GM12873 (cell line): ENCODE measurements around the gene TMEM181.

Source experiments
- CTCF ChIP-seq: IDR thresholded peaks from 2 replicates; pipeline ENCODE4 v1.5.1; 2012; ENCODE audit warnings: low read depth, mild to moderate bottlenecking, moderate library complexity, low read length, control low read depth; ENCODE audit not compliant: insufficient read depth; ENCODE audit errors: missing control alignments

TMEM181 gene

DNA sequence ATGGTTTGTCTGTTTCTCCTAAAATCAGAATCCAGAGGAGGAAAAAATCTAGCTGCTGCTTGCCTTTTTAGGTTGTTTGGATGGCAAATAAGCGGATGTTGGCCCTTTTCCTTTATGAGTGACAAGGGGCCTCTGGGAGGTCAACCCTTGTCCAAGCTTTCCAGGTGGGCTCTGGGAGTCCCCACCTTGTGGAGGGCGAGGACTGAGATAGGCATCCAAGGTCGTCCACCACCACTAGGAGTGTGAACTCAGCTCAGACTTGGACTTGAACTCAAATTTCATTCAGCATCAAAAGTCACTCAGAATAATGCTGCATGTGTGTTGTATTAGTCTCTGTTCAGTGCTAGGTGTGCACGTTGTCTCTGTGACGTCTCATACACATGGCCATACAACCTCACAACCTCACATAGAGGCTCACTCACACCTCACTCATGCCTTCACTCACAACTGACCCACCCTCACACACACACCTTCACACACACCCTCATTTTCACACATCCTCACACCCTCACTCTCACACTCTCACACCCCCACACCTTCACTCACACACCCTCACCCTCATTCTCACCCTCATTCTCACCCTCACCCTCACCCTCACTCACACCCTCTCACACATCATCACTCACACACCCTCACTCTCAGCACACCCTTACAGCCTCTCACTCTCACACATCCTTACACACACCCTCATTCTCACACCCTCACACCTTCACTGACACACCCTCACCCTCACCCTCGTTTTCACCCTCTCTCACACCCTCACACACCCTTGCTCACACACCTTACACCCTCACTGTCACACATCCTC lies 66.7 kb downstream of the TMEM181 start:
- TF ChIP-seq CTCF = no peak

GRCh38 chr6:158627168-158627939 lies 67.5 kb downstream of the TMEM181 start:
- no peak for TF ChIP-seq CTCF

DNA sequence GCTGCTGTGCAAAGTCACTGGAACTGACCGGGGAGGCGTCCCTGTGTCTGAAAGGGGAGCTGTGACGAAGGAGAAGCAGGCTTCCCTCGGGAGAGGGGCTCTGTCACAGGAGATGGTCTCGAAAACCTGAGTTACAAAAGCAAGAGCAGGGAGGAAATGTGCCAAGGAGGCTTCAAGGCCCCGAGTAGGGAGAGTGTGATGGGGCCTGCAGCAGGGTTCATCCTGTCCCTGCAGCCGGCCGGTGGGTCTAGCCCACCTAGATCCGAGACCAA lies 68.0 kb downstream of the TMEM181 start:
- TF ChIP-seq CTCF = no peak

DNA sequence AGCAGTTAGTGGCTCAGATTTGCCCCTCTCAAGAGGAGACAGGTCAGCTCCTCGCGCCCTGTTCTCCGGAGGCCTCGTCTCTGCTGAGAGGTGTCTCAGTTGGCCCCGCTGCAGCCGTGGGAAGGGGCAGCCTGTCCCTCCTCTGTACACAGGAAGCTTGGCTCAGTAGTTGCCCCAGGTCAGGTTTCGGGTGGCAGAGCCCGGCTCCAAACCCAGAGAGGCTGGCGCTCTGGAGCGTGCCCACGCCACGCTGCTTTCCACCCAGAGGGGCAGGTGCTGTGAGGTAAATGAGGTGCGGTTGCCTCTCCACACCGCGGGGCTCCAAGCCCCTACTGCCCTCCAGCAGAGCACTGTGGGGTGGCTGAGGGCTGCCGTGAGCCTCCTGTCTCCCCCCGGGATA lies 68.7 kb downstream of the TMEM181 start:
- no peak for TF ChIP-seq CTCF

GRCh38 chr6:158629367-158630221 lies 69.7 kb downstream of the TMEM181 start:
- peak; percentile 28 for TF ChIP-seq CTCF

- no peak for TF ChIP-seq CTCF
Observed at GRCh38 chr6:158630938-158631616, 71.2 kb downstream of the TMEM181 start.
